RWPE1 (cell line): Measurements from ENCODE around the gene KCNH3.
A peak's percentile ranks its signal among the peaks of the same experiment; 100 is the strongest.

ENCODE experiments used
- CTCF ChIA-PET: fragments of 350-600 bp; sonication (Branson Sonifier 250); formaldehyde crosslinking; extraction: SDS; loops from one replicate; lab custom pipeline; 2021; lab: Yijun Ruan, JAX
- POLR2A ChIA-PET: fragments of 400-600 bp; formaldehyde crosslinking; extraction: SDS; loops from one replicate; lab custom pipeline; 2020; ENCODE audit warnings: antibody characterized with exemption; ENCODE audit not compliant: low non-redundant PET; lab: Yijun Ruan, JAX
- DNase-seq: peaks from one replicate; pipeline ENCODE4 v3.0.0; 2012; ENCODE audit warnings: low spot score
- H3K27ac ChIP-seq: fragments of 450-650 bp; 2 replicates; pipeline ENCODE4 v1.5.1; 2017
- TF ChIP-seq, protein P1 (sequence below): fragments of 450-650 bp; conservative IDR thresholded peaks from 2 replicates; pipeline ENCODE4 v1.5.1; 2017; ENCODE audit warnings: low read depth, mild to moderate bottlenecking

Gene KCNH3

DNA sequence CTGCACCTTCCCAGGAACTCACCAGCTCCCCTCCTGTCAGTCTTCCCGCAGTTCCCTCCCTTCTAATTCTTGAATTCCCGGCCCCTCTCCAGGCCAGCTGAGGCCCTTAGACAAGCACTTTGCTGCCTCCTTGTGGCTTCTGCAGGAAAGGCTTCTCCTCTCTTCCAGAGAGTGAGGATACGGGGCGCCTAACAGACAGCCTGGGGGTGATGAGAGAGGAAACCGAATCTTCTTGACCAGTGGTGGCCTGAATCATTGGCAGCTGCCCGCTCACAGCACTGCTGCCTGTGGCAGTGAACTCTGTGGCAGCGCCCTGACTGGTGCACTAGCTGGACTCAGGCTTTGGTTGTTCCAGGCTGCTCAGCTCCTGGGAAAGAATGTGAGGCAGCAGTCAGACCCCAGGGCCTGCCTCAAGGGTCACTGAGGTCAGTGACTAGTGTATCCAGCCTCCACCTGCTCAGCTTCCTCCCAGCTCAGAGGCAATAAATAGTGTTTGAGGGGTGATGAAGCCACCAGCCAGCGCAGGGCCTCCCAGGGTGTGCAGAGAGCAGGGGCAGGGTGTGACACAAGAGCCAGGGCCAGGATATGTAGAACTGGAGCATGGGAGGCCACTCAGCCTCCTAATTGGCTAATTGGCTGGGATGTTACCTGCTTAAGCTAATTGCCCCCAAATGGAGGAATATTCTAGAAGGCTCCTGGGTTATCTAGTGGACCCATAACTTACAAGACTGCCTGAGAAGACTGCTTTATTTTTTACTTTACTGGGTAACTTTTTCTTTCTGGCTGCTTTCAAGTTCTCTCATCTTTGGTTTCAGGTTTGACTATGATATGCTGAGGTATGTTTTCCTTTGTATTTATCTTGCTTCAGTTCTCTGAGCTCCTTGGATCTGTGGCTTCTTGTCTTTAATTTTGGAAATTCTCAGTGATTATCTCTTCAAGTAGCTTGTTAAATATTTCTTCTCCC is 42.0 kb downstream of the KCNH3 start:
- DNase-seq: peak; percentile 51
- POLR2A ChIA-PET: interaction anchor here (0.5 kb wide), 1 partner anchor 29 kb away, joined by 3 read pairs; no protein-coding TSS in a partner anchor
- CTCF ChIA-PET: interaction anchor here (0.6 to 2.2 kb wide), 13 partner anchors 9 to 224 kb away, joined by 3 to 13 read pairs (median 3); partner anchors contain the start of gene MCRS1

GRCh38 chr12:49582201-49582600 is 43.4 kb downstream of the KCNH3 start:
- ChIA-PET CTCF (interaction anchor here (0.7 kb wide), 1 partner anchor 247 kb away, joined by 3 read pairs; no protein-coding TSS in a partner anchor), POLR2A (no interaction called here)
- no peak for DNase-seq

More for the DNA sequence above, 42.0 kb downstream of the KCNH3 start:
- TF ChIP-seq, protein P1, sequence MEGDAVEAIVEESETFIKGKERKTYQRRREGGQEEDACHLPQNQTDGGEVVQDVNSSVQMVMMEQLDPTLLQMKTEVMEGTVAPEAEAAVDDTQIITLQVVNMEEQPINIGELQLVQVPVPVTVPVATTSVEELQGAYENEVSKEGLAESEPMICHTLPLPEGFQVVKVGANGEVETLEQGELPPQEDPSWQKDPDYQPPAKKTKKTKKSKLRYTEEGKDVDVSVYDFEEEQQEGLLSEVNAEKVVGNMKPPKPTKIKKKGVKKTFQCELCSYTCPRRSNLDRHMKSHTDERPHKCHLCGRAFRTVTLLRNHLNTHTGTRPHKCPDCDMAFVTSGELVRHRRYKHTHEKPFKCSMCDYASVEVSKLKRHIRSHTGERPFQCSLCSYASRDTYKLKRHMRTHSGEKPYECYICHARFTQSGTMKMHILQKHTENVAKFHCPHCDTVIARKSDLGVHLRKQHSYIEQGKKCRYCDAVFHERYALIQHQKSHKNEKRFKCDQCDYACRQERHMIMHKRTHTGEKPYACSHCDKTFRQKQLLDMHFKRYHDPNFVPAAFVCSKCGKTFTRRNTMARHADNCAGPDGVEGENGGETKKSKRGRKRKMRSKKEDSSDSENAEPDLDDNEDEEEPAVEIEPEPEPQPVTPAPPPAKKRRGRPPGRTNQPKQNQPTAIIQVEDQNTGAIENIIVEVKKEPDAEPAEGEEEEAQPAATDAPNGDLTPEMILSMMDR: peak; percentile 73
- H3K27ac ChIP-seq: no peak overlapping the region

DNA sequence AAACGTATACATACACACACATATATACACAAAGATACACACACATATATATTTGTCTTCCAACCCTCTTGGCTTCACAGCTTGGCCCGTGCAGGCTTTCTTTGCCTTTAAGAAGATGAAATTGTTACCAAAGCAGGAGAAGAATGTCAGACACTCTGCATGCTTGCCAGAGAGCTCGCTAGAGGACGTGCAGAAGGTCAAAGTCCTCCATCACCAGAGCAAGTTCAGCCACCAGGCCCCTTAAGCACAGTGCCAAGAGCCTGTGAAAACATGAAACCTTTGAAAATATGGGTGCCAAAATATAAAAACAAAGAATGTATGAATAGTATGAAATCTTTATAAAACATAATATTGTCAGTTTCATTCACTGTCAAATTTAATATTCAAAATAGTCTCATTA is 44.0 kb downstream of the KCNH3 start:
- TF ChIP-seq, protein P1: no peak
- ChIA-PET CTCF (no interaction called here), POLR2A (no interaction called here)
- no peak for DNase-seq
- no peak overlapping the region for H3K27ac ChIP-seq

More at GRCh38 chr12:49582201-49582600, 43.4 kb downstream of the KCNH3 start:
- H3K27ac ChIP-seq: no peak overlapping the region
- TF ChIP-seq, protein P1: no peak

GRCh38 chr12:49583366-49584094 is 44.7 kb downstream of the KCNH3 start:
- CTCF ChIA-PET: interaction anchor here (0.5 kb wide), 1 partner anchor 1604 kb away, joined by 3 read pairs; no protein-coding TSS in a partner anchor
- no peak for DNase-seq
- TF ChIP-seq, protein P1: no peak
- POLR2A ChIA-PET: no interaction called here
- H3K27ac ChIP-seq: peak overlapping the region; percentile 7; the same call in 1 of the 2 replicates

- ChIA-PET POLR2A (no interaction called here), CTCF (no interaction called here)
- TF ChIP-seq, protein P1: no peak
- H3K27ac ChIP-seq: no peak overlapping the region
- DNase-seq: no peak
Measured at GRCh38 chr12:49584591-49584990, 45.8 kb downstream of the KCNH3 start.
